Measurements from ENCODE around the gene RMND5A. TPM values are rescaled to one million over a fixed set of nuclear protein-coding genes. Genes with fewer than 3 reads are reported as not detected.
"Not testable (repeated sequence)": the region's sequence is repeated elsewhere in the genome, so short reads cannot be mapped to it uniquely, and the experiment has no call there.

Gene RMND5A
- 10 to 100 TPM; 63.7 to 72.6 TPM for total RNA-seq

DNA sequence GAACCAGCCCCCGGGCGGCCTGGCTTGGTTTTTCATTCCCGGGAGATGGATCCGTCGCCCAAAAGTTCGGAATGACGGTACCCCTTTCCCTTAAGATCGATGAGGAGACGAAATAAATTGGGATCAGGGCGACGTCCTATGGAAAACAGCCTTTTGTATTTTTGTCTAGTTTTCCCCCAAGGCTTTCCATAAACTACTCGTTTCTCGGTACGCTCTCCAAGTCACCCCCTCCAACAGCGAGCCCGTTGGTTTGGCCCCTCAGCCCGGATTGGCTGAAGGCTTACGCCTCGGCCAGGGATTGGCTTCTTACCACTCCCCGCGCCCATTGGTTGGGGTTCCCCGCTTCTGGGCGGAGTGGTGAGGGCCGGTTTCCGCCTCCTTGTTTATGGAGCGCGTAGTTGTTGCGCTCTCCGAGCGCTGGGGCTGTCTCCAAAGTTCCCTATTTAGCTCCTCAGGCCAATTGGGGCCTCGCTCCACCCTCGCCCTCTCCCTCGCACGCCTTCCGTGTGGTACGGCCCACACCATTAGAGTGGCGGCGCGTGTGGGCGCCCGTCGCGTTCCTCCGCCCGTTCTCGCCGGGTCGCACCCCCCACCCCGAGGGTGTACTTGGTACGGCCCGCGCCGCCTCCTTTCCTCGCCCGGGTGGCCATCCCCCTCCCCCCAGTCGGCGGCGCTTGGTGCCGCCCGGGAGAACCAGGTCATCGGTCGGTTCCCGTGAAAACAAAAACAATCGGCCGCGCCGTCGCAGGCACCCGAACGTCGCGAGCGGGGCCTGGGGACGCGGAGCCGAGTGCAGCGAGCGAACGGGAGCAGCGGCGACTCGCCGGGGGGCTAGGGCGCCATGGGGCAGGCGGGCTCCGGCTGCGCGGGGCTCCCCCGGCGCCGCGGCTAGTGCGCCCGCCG, at the start of gene RMND5A:
TSS of gene RMND5A (plus strand) at position 655 of the 903 bp plus-strand sequence. CDS start 377 bp downstream, outside the sequence.
- DNase-seq: peak; percentile 94
- H3K27me3 ChIP-seq; H3K9me3 ChIP-seq; H3K4me1 ChIP-seq; intact Hi-C loops (cut with DNase I); H3K36me3 ChIP-seq: not testable (repeated sequence)
- Histone ChIP-seq H3K27ac (peak within 1 kb of the TSS; percentile 90), H3K4me3 (peak within 1 kb of the TSS; percentile 59), H3K9ac (ENCODE audit: low read depth in 2 of 2, low read length in 2 of 2) (peak within 1 kb of the TSS in 1 of 2 donors; percentile 72)

DNA sequence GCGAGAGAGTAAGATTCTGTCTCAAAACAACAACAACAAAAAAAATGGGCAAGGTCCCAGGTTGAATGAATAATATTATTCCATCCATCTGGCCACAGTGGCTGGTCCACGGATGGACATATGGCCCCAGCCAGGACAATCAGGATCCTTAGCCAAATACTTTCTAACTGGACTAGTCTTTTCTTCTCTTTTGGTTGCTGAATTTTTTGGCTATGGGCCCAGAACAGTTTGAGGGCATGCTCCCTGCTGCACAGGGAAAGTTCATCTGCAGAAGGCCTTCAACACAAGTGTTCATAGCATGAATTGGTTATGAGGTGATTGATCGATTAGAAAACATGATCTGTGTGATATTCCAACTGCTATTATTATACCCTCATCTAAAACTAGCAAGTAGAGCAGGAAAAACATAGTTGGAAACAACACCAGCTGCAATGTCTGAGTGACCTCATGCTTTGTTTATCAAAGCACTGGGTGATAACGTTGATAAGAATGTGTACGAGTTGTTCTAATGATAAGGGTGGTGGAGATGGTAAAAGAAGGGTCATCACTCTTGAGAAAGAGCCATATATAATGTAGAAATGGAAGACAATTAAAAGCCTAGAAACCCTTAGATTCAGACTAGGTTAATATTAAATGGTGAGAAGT, 48.6 kb upstream of the RMND5A start:
- TF ChIP-seq, protein P1, sequence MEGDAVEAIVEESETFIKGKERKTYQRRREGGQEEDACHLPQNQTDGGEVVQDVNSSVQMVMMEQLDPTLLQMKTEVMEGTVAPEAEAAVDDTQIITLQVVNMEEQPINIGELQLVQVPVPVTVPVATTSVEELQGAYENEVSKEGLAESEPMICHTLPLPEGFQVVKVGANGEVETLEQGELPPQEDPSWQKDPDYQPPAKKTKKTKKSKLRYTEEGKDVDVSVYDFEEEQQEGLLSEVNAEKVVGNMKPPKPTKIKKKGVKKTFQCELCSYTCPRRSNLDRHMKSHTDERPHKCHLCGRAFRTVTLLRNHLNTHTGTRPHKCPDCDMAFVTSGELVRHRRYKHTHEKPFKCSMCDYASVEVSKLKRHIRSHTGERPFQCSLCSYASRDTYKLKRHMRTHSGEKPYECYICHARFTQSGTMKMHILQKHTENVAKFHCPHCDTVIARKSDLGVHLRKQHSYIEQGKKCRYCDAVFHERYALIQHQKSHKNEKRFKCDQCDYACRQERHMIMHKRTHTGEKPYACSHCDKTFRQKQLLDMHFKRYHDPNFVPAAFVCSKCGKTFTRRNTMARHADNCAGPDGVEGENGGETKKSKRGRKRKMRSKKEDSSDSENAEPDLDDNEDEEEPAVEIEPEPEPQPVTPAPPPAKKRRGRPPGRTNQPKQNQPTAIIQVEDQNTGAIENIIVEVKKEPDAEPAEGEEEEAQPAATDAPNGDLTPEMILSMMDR (IDR thresholded peaks at IDR 0.05): no peak
- Histone ChIP-seq H3K27ac (no peak overlapping the region), H3K9ac (ENCODE audit: low read depth in 2 of 2, low read length in 2 of 2) (peak overlapping the region in 1 of 2 donors; percentile 4), H3K27me3 (no peaks in the 10 kb centered on the region), H3K9me3 (no peaks in the 10 kb centered on the region), H3K4me3 (no peak overlapping the region), H3K4me1 (peaks cover 7% of the 10 kb centered on the region), H3K36me3 (no peaks in the 10 kb centered on the region)
- no peak for DNase-seq
- intact Hi-C loops (cut with DNase I): loop anchor here (10.0 kb wide), 1 partner anchor 57 kb away; no protein-coding TSS in a partner anchor

- Histone ChIP-seq H3K9me3 (no peaks in the 10 kb centered on the region), H3K27ac (no peak overlapping the region), H3K4me3 (no peak overlapping the region), H3K36me3 (no peaks in the 10 kb centered on the region), H3K27me3 (no peaks in the 10 kb centered on the region), H3K4me1 (peaks cover 7% of the 10 kb centered on the region), H3K9ac (ENCODE audit: low read depth in 2 of 2, low read length in 2 of 2) (no peak overlapping the region)
- no peak for DNase-seq
- TF ChIP-seq, protein P1 (IDR thresholded peaks at IDR 0.05): no peak
- intact Hi-C loops (cut with DNase I): loop anchor here (10.0 kb wide), 1 partner anchor 57 kb away; no protein-coding TSS in a partner anchor
Measured at GRCh38 chr2:86672027-86672545, 48.0 kb upstream of the RMND5A start.

DNA sequence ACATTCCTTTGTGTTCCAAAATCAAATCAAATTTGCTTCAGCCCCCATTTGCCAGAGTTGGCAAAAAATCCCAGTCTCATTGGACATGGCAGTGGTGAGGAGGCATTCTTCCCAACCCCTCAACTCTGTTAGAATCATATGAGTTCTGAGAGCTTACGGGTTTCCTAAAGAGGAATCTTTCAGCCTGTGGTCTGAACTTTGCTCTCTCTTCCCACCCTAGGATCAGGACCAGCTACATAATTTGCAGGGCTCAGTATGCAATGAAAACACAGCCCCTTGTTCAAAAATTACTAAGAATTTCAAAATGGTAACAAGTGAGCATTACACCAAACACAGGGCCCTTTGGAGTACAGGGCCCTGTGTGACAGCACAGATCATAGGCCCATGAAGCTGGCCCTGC, 47.1 kb upstream of the RMND5A start:
- Histone ChIP-seq H3K27ac (no peak overlapping the region), H3K4me1 (peaks cover 7% of the 10 kb centered on the region), H3K9me3 (no peaks in the 10 kb centered on the region), H3K27me3 (no peaks in the 10 kb centered on the region), H3K36me3 (no peaks in the 10 kb centered on the region), H3K4me3 (no peak overlapping the region), H3K9ac (ENCODE audit: low read depth in 2 of 2, low read length in 2 of 2) (no peak overlapping the region)
- intact Hi-C loops (cut with DNase I): loop anchor here (10.0 kb wide), 1 partner anchor 58 kb away; no protein-coding TSS in a partner anchor
- no peak for DNase-seq
- TF ChIP-seq, protein P1 (IDR thresholded peaks at IDR 0.05): no peak

GRCh38 chr2:86673986-86674670, 46.0 kb upstream of the RMND5A start:
- TF ChIP-seq, protein P1 (IDR thresholded peaks at IDR 0.05): no peak

More at GRCh38 chr2:86673986-86674670, 46.0 kb upstream of the RMND5A start:
- DNase-seq: no peak
- no peaks in the 10 kb centered on the region for H3K36me3 ChIP-seq
- no peaks in the 10 kb centered on the region for H3K9me3 ChIP-seq
- intact Hi-C loops (cut with DNase I): loop anchor here (10.0 kb wide), 1 partner anchor 59 kb away; no protein-coding TSS in a partner anchor
- no peak overlapping the region for H3K9ac ChIP-seq (ENCODE audit: low read depth in 2 of 2, low read length in 2 of 2)
- H3K4me1 ChIP-seq: peaks cover 7% of the 10 kb centered on the region
- no peak overlapping the region for H3K27ac ChIP-seq
- no peaks in the 10 kb centered on the region for H3K27me3 ChIP-seq
- no peak overlapping the region for H3K4me3 ChIP-seq
